Cardiac fibroblast (primary cell): ENCODE measurements around the gene PRC1.

Source experiments
- DNase-seq, 2 donors: peaks; one replicate each; pipeline versions ENCODE4 v3.0.0 to v3.0.0-alpha.2; 2010; ENCODE audit warnings: low read depth in 2 of 2
- H3K4me3 ChIP-seq, 2 donors: replicated peaks in 1 of 2; 1 replicate in 1 of 2; 2 replicates in 1 of 2; pipeline ENCODE4 v1.5.1; 2011; ENCODE audit warnings: low read depth in 2 of 2, low read length in 2 of 2, mild to moderate bottlenecking in 2 of 2, moderate library complexity in 1 of 2
- TF ChIP-seq, protein P1 (sequence below): IDR thresholded peaks from one replicate; pipeline ENCODE4 v1.5.1; 2011; ENCODE audit warnings: low read depth, mild to moderate bottlenecking, low read length, inconsistent platforms

PRC1 gene

DNA sequence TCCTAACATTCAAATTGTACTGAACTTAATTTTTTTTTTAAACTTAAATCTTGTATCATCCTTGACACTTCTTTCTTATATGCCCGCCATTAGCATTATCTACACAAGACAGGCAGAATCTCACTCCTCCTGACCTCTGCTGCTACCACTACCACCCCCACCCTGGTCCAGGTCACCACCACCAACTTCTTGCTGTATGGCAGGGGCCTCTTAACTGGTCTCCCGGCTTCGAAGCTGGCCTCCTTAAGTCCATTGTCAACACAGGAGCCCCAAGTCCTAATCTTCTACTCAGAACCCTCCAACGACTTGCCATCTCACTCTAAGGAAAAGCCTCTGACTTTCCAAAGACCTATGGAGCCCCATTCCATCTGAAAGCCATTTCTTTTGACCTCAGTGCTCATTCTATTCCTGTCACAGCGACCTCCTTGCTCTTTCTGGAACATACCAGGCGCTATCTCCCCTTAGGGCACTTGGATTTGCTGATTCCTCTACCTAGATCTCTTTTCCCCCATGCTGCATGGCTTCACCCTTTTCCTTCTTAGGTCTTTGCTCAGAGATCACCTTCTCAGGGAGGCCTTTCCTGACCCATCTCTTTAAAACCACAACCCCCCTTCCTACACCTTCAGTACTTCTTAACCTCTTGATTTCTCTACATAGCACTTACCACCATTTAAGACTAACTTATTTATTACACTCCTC, 2.6 kb downstream of the PRC1 start:
- no peak overlapping the region for H3K4me3 ChIP-seq
- no peak for DNase-seq
- TF ChIP-seq, protein P1, sequence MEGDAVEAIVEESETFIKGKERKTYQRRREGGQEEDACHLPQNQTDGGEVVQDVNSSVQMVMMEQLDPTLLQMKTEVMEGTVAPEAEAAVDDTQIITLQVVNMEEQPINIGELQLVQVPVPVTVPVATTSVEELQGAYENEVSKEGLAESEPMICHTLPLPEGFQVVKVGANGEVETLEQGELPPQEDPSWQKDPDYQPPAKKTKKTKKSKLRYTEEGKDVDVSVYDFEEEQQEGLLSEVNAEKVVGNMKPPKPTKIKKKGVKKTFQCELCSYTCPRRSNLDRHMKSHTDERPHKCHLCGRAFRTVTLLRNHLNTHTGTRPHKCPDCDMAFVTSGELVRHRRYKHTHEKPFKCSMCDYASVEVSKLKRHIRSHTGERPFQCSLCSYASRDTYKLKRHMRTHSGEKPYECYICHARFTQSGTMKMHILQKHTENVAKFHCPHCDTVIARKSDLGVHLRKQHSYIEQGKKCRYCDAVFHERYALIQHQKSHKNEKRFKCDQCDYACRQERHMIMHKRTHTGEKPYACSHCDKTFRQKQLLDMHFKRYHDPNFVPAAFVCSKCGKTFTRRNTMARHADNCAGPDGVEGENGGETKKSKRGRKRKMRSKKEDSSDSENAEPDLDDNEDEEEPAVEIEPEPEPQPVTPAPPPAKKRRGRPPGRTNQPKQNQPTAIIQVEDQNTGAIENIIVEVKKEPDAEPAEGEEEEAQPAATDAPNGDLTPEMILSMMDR, result no peak

DNA sequence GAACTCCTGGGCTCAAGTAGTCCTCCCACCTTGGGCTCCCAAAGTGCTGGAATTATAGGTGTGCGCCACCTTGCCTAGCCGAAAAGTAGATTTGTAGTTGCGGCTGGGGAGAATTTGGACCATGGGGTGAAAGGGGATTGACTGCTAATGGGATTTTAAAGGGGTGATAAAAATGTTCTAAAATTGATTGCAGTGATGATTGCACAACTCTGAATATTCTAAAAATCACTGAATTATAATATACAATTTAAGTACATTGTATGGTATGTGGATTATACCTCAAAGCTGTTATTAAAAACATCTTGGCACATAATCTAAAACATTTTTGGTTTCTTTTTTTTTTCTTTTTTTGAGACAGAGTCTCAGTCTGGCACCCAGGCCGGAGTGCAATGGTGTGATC, 3.9 kb downstream of the PRC1 start:
- no peak for DNase-seq
- H3K4me3 ChIP-seq, result no peak overlapping the region
- TF ChIP-seq, protein P1, result no peak

DNA sequence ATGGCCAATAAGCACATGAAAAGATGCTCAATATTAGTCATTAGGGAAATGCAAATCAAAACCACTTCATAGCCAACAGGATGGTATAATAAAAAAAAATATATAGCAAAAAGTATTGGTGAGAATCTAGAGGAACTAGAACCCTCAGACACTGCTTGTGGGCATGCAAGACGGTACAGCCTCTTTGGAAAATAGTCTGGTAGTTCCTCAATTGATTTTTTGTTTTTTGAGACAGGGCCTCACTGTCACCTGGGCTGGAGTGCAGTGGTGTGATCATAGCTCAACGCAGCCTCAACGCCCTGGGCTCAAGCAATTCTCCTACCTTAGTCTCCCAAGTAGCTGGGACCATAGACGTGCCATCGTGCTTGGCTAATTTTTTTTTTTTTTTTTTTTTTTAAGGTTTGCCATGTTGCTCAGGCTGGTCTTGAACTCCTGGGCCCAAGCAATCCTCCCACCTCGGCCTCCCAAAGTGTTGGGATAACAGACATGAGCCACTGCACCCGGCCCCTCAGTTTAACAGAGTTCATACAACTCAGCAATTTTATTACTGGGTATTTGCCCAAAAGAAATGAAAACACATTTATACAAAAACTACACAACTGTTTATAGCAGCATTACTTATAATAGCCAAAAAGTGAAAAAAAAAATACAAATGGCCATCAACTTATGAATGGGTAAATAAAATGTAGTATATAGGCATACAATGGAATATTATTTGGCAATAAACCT, 5.1 kb downstream of the PRC1 start:
- no peak for DNase-seq
- H3K4me3 ChIP-seq, result no peak overlapping the region
- TF ChIP-seq, protein P1, result no peak

DNA sequence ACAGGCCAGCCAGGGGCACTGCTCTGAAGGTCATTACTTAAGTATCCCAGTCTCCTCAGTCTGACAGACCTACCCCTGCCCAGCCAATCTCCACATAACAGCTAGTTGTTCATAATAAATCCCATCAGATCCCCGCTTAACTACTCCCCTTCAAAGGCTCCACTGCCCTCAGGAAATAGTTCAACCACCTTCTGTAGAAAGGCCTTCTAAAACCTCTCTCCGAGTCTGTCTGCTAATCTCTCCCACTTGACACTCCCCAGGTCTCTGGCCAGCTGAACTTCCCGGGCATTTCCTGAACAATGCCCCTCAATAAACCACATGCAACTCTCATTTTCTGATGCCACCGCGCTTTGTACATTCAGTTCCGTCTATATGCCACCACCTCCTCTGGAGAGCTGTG, 6.0 kb downstream of the PRC1 start:
- DNase-seq, result no peak
- no peak overlapping the region for H3K4me3 ChIP-seq
- TF ChIP-seq, protein P1, result no peak

DNA sequence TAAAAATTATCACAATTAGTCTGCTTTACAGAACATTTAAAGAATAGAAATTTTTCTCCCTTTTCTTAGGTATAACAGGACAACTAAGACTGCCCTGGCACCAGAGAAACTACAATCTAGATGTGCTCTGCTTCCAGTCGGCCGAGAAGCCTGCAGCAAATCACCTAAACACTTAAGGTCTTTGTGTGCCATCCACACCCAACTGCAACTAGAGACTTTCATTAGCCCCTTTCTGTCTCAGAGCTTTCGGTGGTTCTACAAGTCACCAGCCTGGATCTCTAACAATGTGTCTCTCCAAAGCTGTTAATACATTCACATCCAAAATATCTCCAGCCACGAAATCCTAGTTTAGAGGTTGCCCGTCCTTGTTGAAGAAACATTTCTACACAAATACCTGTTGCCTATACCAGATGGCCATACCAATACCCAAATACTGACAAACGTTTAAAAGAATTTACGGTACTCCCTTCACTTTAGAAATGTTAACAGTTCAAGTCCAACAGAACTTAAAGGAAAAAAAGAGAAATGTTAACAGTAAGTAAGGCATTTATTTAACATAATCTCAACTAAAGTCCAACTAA, 6.7 kb downstream of the PRC1 start:
- DNase-seq, result no peak
- no peak overlapping the region for H3K4me3 ChIP-seq
- TF ChIP-seq, protein P1, result no peak

DNA sequence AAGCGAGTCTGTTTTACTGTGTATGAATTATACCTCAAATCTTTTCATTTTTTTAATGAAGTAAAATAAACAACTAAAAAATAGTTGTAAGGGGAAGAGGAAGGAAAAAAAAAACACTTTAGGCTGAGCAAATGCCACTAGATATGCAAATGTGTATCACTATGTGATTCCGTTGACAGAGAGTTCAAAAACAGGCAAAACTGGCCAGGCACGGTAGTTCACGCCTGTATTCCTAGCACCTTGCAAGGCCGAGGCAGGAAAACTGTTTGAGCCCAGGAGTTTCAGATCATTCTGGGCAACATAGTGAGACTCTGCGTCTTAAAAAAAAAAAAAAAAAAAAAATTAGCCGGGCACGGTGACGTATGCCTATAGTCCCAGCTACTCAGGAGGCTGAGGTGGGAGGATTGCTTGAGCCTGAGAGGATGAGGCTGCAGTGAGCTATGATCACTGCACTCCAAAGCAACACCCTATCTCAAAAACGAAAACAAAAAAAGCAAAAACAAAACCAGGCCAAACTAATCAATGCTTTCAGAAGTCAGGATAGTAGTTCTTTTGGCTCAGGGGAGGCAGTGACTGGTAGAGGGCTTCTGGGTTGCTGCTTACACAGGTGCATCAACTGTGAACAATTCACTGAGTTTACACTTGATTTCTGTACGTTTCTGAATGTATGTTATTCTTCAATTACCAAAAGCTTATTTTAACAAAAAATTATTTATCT, 7.4 kb downstream of the PRC1 start:
- TF ChIP-seq, protein P1, result no peak
- no peak overlapping the region for H3K4me3 ChIP-seq
- no peak for DNase-seq
